HepG2 (cell line): ENCODE data around the gene CADM1. TPM values are rescaled to one million over a fixed set of nuclear protein-coding genes. Genes with fewer than 3 reads are reported as not detected.

Experiments
- ATAC-seq: fragments of 200-7000 bp; cut with Tn5 transposase; 3 replicates; pipeline ENCODE4 v1.9.1; 2020; ENCODE audit warnings: mild to moderate bottlenecking, moderate library complexity
- BruUV-seq: library from RNA; stranded (reverse); fragments of 400-500 nt; replicated peaks from 2 replicates; lab custom pipeline; 2021; lab: Mats Ljungman, UMichigan
- CTCF ChIA-PET: fragments of 300-600 bp; formaldehyde crosslinking; extraction: SDS; loops from one replicate; lab custom pipeline; 2021; ENCODE audit warnings: low total read pairs, inconsistent platforms, low intra/inter-chr PET ratio; lab: Yijun Ruan, JAX
- POLR2A ChIA-PET: fragments of 350-600 bp; sonication (Branson Sonifier 250); formaldehyde crosslinking; loops from one replicate; lab custom pipeline; 2020; ENCODE audit warnings: antibody characterized with exemption, inconsistent platforms; lab: Yijun Ruan, JAX
- DNase-seq: peaks from one replicate; pipeline ENCODE4 v3.0.0-alpha.2; 2015; ENCODE audit warnings: low spot score
- FAIRE-seq: peaks from 3 replicates; lab custom pipeline; 2011; peaks lifted over from hg19 to GRCh38; lab: Jason Lieb, UNC
- H2AFZ ChIP-seq: one replicate; pipeline ENCODE4 v1.6.1; 2011; ENCODE audit warnings: low read length, inconsistent platforms
- H3K27ac ChIP-seq: fragments of 300-600 bp; 3 replicates; pipeline ENCODE4 v1.8.0; 2011; ENCODE audit warnings: mixed run types, mild to moderate bottlenecking, mixed read lengths, low read length, inconsistent platforms; ENCODE audit not compliant: insufficient read depth; ENCODE audit errors: extremely low read length
- H3K27me3 ChIP-seq, 2 experiments: fragments of 200-600 bp in 1 of 2; 2 replicates in 1 of 2; 3 replicates in 1 of 2; pipeline versions ENCODE4 v1.6.0 to v1.8.0; 2011; ENCODE audit warnings: low read length in 2 of 2, mild to moderate bottlenecking in 2 of 2, moderate library complexity in 2 of 2, inconsistent platforms in 1 of 2; ENCODE audit not compliant: insufficient read depth in 2 of 2, control insufficient read depth in 1 of 2
- H3K36me3 ChIP-seq, 2 experiments: fragments of 200-600 bp in 1 of 2; replicated peaks in 1 of 2; 2 replicates in 1 of 2; 3 replicates in 1 of 2; pipeline versions ENCODE4 v1.5.1 to v1.8.0; 2011; ENCODE audit warnings: low read length in 2 of 2, inconsistent platforms in 1 of 2; ENCODE audit not compliant: insufficient read depth in 2 of 2, control insufficient read depth in 1 of 2
- H3K4me1 ChIP-seq: 2 replicates; pipeline ENCODE4 v1.5.1; 2012; ENCODE audit warnings: low read length, inconsistent platforms; ENCODE audit not compliant: insufficient read depth
- H3K4me2 ChIP-seq: 2 replicates; pipeline ENCODE4 v1.6.0; 2011; ENCODE audit warnings: low read depth, low read length, inconsistent platforms
- H3K4me3 ChIP-seq, 3 experiments: fragments of 200-600 bp in 1 of 3; sonication (generic), shearing (Covaris generic) in 1 of 3; replicated peaks in 1 of 3; 2 replicates each; pipeline ENCODE4 v1.5.1; 2011 to 2016; ENCODE audit warnings: low read length in 3 of 3, inconsistent platforms in 2 of 3, low read depth in 2 of 3, mild to moderate bottlenecking in 2 of 3, control low read depth in 1 of 3, mixed read lengths in 1 of 3; ENCODE audit not compliant: insufficient read depth in 1 of 3
- H3K79me2 ChIP-seq: one replicate; pipeline ENCODE4 v1.6.1; 2011; ENCODE audit warnings: low read length, inconsistent platforms; ENCODE audit not compliant: insufficient read depth
- H3K9ac ChIP-seq: 2 replicates; pipeline ENCODE4 v1.6.0; 2011; ENCODE audit warnings: mild to moderate bottlenecking, low read depth, low read length, inconsistent platforms; ENCODE audit not compliant: insufficient read depth
- H3K9me3 ChIP-seq: 2 replicates; pipeline ENCODE4 v1.5.1; 2012; ENCODE audit warnings: mild to moderate bottlenecking, low read length
- H4K20me1 ChIP-seq: 2 replicates; pipeline ENCODE4 v1.6.0; 2011; ENCODE audit warnings: inconsistent platforms, mild to moderate bottlenecking, low read length, moderate library complexity; ENCODE audit not compliant: insufficient read depth
- ARNT ChIP-seq: fragments of 450-650 bp; IDR thresholded peaks from 2 replicates; pipeline ENCODE4 v1.6.1; 2017
- FOXA1 ChIP-seq, 2 experiments: fragments of 450-650 bp in 1 of 2; sonication (generic) in 1 of 2; formaldehyde crosslinking in 1 of 2; IDR thresholded peaks; 2 replicates each; pipeline versions ENCODE4 v1.4.0 to v1.6.1; 2016 to 2020; ENCODE audit warnings: missing genetic modification reagents in 1 of 2
- HOXA5 ChIP-seq: sonication (generic); formaldehyde crosslinking; IDR thresholded peaks from 2 replicates; pipeline ENCODE4 v1.4.0; 2020; ENCODE audit warnings: missing genetic modification reagents
- RFX3 ChIP-seq: IDR thresholded peaks from 2 replicates; pipeline ENCODE4 v1.6.1; 2016; ENCODE audit warnings: missing biosample characterization, missing genetic modification reagents
- SOX6 ChIP-seq, 2 experiments: fragments of 450-650 bp in 1 of 2; sonication (generic) in 1 of 2; formaldehyde crosslinking in 1 of 2; IDR thresholded peaks; 2 replicates each; pipeline versions ENCODE4 v1.4.0 to v1.6.1; 2017 to 2020; ENCODE audit warnings: antibody characterized with exemption in 1 of 2, mild to moderate bottlenecking in 1 of 2, missing genetic modification reagents in 1 of 2
- SRSF9 ChIP-seq: fragments of 200-400 bp; formaldehyde crosslinking; IDR thresholded peaks from 2 replicates; pipeline ENCODE4 v1.6.1; 2018; ENCODE audit warnings: borderline replicate concordance, mild to moderate bottlenecking, low read depth, low read length; ENCODE audit not compliant: insufficient read depth, poor library complexity, severe bottlenecking
- ZMAT5 ChIP-seq: sonication (generic); formaldehyde crosslinking; IDR thresholded peaks from 2 replicates; pipeline ENCODE4 v1.5.0; 2020; ENCODE audit warnings: mild to moderate bottlenecking, low read depth, missing genetic modification reagents, borderline replicate concordance
- ZNF24 ChIP-seq: fragments of 450-650 bp; IDR thresholded peaks from 2 replicates; pipeline ENCODE4 v1.6.1; 2017; ENCODE audit warnings: antibody characterized with exemption, mild to moderate bottlenecking
- ZNF350 ChIP-seq: sonication (generic); formaldehyde crosslinking; IDR thresholded peaks from 2 replicates; pipeline ENCODE4 v1.4.0; 2020; ENCODE audit warnings: mild to moderate bottlenecking, low read depth, missing genetic modification reagents, borderline replicate concordance
- ZNF556 ChIP-seq: sonication (generic); formaldehyde crosslinking; IDR thresholded peaks from 2 replicates; pipeline ENCODE4 v1.4.0; 2020; ENCODE audit warnings: mild to moderate bottlenecking, missing genetic modification reagents, borderline replicate concordance
- ZNF616 ChIP-seq: sonication (generic); formaldehyde crosslinking; IDR thresholded peaks from 2 replicates; pipeline ENCODE4 v1.5.0; 2020; ENCODE audit warnings: low read depth, mild to moderate bottlenecking, missing genetic modification reagents
- ZNF670 ChIP-seq: sonication (generic); formaldehyde crosslinking; IDR thresholded peaks from 2 replicates; pipeline ENCODE4 v1.8.0; 2022; ENCODE audit warnings: mild to moderate bottlenecking, missing genetic modification reagents, borderline replicate concordance
- ZNF7 ChIP-seq: IDR thresholded peaks from 2 replicates; pipeline ENCODE4 v1.6.1; 2016; ENCODE audit warnings: missing biosample characterization, missing genetic modification reagents
- ZNF737 ChIP-seq: sonication (generic); formaldehyde crosslinking; IDR thresholded peaks from 2 replicates; pipeline ENCODE4 v1.5.0; 2020; ENCODE audit warnings: missing genetic modification reagents, mild to moderate bottlenecking, borderline replicate concordance
- ZNF747 ChIP-seq: sonication (generic); formaldehyde crosslinking; IDR thresholded peaks from 2 replicates; pipeline ENCODE4 v1.8.1; 2023; ENCODE audit warnings: missing genetic modification reagents, mild to moderate bottlenecking, borderline replicate concordance
- ZNF772 ChIP-seq: sonication (generic); formaldehyde crosslinking; IDR thresholded peaks from 2 replicates; pipeline ENCODE4 v1.5.0; 2020; ENCODE audit warnings: mild to moderate bottlenecking, missing genetic modification reagents
- WGBS: methylation state at CpG from one replicate; pipeline ENCODE4 v1.1.6; 2017; ENCODE audit warnings: low lambda C conversion rate; 5-methylcytosine and 5-hydroxymethylcytosine counted together
- in situ Hi-C: cut with HindIII; loops from 2 replicates; pipeline ENCODE4 v1.10.0; 2017; ENCODE audit warnings: low pct_unique_long_range_greater_than_20kb; ENCODE audit not compliant: extremely low pct_ligation_motif_present
- intact Hi-C: fragments of 100-400 bp; cut with micrococcal nuclease; formaldehyde crosslinking; loops from one replicate; pipeline ENCODE4 v1.10.0; 2022; ENCODE audit not compliant: unreplicated experiment
- polyA plus RNA-seq, 8 experiments: library from polyadenylated mRNA; depleted of rRNA in 3 of 8; stranded (reverse) in 7 of 8; unstranded in 1 of 8; fragments of >200 nt; fragmentation: Illumina TruSeq in 4 of 8; extraction: Trizol in 4 of 8; gene quantifications; 2 replicates each; pipeline versions ENCODE4 v1.2.1 to v1.2.3, GENCODE V29; 2011 to 2016; ENCODE audit warnings: low read depth in 4 of 8, missing spikeins in 1 of 8, mixed read lengths in 1 of 8; ENCODE audit not compliant: insufficient read depth in 1 of 8
- total RNA-seq, 5 experiments: library from RNA; depleted of rRNA; stranded (reverse); fragments of >200 nt; fragmentation: Illumina TruSeq; extraction: Trizol; gene quantifications; 2 replicates each; pipeline ENCODE4 v1.2.3, GENCODE V29; 2016; ENCODE audit warnings: low read depth in 1 of 5
- TF ChIP-seq, protein P1 (sequence below): sonication (generic); formaldehyde crosslinking; IDR thresholded peaks from 2 replicates; pipeline ENCODE4 v1.5.0; 2020; ENCODE audit warnings: missing genetic modification reagents
- TF ChIP-seq, protein P2 (sequence below), 2 experiments: sonication (generic) in 1 of 2; formaldehyde crosslinking in 1 of 2; IDR thresholded peaks; 2 replicates each; pipeline versions ENCODE4 v1.4.0 to v1.6.1; 2018 to 2020; ENCODE audit warnings: missing genetic modification reagents in 2 of 2, borderline replicate concordance in 1 of 2, low read depth in 1 of 2, mild to moderate bottlenecking in 1 of 2, missing biosample characterization in 1 of 2
- TF ChIP-seq, protein P3 (sequence below): sonication (generic); formaldehyde crosslinking; IDR thresholded peaks from 2 replicates; pipeline ENCODE4 v1.8.0; 2022; ENCODE audit warnings: missing genetic modification reagents, mild to moderate bottlenecking, inconsistent platforms, borderline replicate concordance

Gene CADM1
- total and polyA plus RNA-seq, 2 of the 13 experiments (the other 11 are each of a cell fraction or from before 2014, with no cell fraction given), result 71.3 to 122 TPM

- WGBS, result 85% methylated on average over 10 of the region's 10 CpGs
- no peaks in the 10 kb centered on the region; a peak in 1 of 5 replicates for H3K27me3 ChIP-seq
These were observed 2.9 kb upstream of the CADM1 start for GRCh38 chr11:115506954-115507675.

More at GRCh38 chr11:115506954-115507675, 2.9 kb upstream of the CADM1 start:
- H3K4me2 ChIP-seq, result no peak overlapping the region
- ChIA-PET POLR2A (interaction anchor here (1.0 kb wide), 1 partner anchor 15 kb away, joined by 5 read pairs; no protein-coding TSS in a partner anchor), CTCF (no interaction called here)
- no peak overlapping the region for H3K4me3 ChIP-seq
- ATAC-seq, result no peak
- no peak for FAIRE-seq
- H2AFZ ChIP-seq, result no peak overlapping the region
- no TSS peak for BruUV-seq
- H3K9ac ChIP-seq, result no peak overlapping the region
- H3K9me3 ChIP-seq, result no peaks in the 10 kb centered on the region
- peaks cover 17% of the 10 kb centered on the region for H3K79me2 ChIP-seq
- peaks cover 9% of the 10 kb centered on the region for H3K4me1 ChIP-seq
- TF ChIP-seq, protein P1, sequence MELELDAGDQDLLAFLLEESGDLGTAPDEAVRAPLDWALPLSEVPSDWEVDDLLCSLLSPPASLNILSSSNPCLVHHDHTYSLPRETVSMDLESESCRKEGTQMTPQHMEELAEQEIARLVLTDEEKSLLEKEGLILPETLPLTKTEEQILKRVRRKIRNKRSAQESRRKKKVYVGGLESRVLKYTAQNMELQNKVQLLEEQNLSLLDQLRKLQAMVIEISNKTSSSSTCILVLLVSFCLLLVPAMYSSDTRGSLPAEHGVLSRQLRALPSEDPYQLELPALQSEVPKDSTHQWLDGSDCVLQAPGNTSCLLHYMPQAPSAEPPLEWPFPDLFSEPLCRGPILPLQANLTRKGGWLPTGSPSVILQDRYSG (CRISPR knock-in tag), result no peak
- TF ChIP-seq SOX6 (IDR thresholded peaks at IDR 0.05) (no peak), SOX6 (CRISPR knock-in tag; IDR thresholded peaks at IDR 0.05) (no peak), ZNF616 (CRISPR knock-in tag) (no peak), ZNF350 (CRISPR knock-in tag) (no peak), ZNF747 (CRISPR knock-in tag) (no peak), ZNF737 (CRISPR knock-in tag) (no peak), SRSF9 (no peak), RFX3 (CRISPR knock-in tag) (no peak), ZNF24 (no peak), ZNF7 (CRISPR knock-in tag) (no peak), ZMAT5 (CRISPR knock-in tag) (no peak), HOXA5 (CRISPR knock-in tag) (no peak), ZNF556 (CRISPR knock-in tag) (no peak), ZNF772 (CRISPR knock-in tag) (no peak), ZNF670 (CRISPR knock-in tag) (no peak), FOXA1 (IDR thresholded peaks at IDR 0.05) (no peak), FOXA1 (CRISPR knock-in tag; IDR thresholded peaks at IDR 0.05) (no peak), ARNT (no peak)
- TF ChIP-seq, protein P2, sequence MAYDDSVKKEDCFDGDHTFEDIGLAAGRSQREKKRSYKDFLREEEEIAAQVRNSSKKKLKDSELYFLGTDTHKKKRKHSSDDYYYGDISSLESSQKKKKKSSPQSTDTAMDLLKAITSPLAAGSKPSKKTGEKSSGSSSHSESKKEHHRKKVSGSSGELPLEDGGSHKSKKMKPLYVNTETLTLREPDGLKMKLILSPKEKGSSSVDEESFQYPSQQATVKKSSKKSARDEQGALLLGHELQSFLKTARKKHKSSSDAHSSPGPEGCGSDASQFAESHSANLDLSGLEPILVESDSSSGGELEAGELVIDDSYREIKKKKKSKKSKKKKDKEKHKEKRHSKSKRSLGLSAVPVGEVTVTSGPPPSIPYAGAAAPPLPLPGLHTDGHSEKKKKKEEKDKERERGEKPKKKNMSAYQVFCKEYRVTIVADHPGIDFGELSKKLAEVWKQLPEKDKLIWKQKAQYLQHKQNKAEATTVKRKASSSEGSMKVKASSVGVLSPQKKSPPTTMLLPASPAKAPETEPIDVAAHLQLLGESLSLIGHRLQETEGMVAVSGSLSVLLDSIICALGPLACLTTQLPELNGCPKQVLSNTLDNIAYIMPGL (CRISPR knock-in tag; IDR thresholded peaks at IDR 0.05; ENCODE audit: borderline replicate concordance in 1 of 2, low read depth in 1 of 2), result no peak
- TF ChIP-seq, protein P3, sequence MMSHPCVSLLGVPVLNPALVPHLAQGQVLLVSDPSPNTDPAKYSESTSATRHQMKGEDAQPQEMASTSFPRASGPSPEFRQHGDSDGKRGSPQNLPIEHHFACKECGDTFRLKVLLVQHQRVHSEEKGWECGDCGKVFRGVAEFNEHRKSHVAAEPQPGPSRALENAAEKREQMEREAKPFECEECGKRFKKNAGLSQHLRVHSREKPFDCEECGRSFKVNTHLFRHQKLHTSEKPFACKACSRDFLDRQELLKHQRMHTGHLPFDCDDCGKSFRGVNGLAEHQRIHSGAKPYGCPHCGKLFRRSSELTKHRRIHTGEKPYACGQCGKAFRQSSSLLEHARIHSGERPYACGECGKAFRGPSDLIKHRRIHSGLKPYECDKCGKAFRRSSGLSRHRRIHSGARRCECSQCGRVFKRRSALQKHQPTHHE (CRISPR knock-in tag), result no peak
- intact Hi-C loops, result no loop called here
- no peaks in the 10 kb centered on the region; the same call in 1 of the 2 replicates for H4K20me1 ChIP-seq
- no peak for DNase-seq
- in situ Hi-C loops, result no loop called here
- no peak overlapping the region for H3K27ac ChIP-seq
- no peaks in the 10 kb centered on the region for H3K36me3 ChIP-seq
